ENCODE results near the gene ITPR1.

ITPR1 gene

GRCh38 chr3:4838621-4839022, 345.5 kb downstream of the ITPR1 start:
- no peak for DNase-seq

GRCh38 chr3:4839278-4839677, 346.1 kb downstream of the ITPR1 start:
- DNase-seq = no peak

GRCh38 chr3:4841225-4841624, 348.1 kb downstream of the ITPR1 start:
- DNase-seq = no peak

- DNase-seq = no peak
Observed at GRCh38 chr3:4841776-4842440, 348.8 kb downstream of the ITPR1 start.

GRCh38 chr3:4843619-4844018, 350.5 kb downstream of the ITPR1 start:
- DNase-seq = no peak

- DNase-seq = no peak
Observed at GRCh38 chr3:4845882-4846281, 352.7 kb downstream of the ITPR1 start.

GRCh38 chr3:4846543-4846942, 353.4 kb downstream of the ITPR1 start:
- DNase-seq = no peak

GRCh38 chr3:4848176-4848825, 355.2 kb downstream of the ITPR1 start:
- no peak for DNase-seq

GRCh38 chr3:4849136-4849535, 356.0 kb downstream of the ITPR1 start:
- no peak for DNase-seq

- DNase-seq = no peak
Observed at GRCh38 chr3:4849739-4850138, 356.6 kb downstream of the ITPR1 start.

GRCh38 chr3:4850211-4850927, 357.2 kb downstream of the ITPR1 start:
- DNase-seq = no peak

- no peak for DNase-seq
Observed at GRCh38 chr3:4850928-4851265, 357.7 kb downstream of the ITPR1 start.

- no peak for DNase-seq
Observed at GRCh38 chr3:4852780-4853748, 359.9 kb downstream of the ITPR1 start.

- DNase-seq = no peak
Observed at GRCh38 chr3:4853749-4854140, 360.6 kb downstream of the ITPR1 start.

GRCh38 chr3:4855676-4856075, 362.5 kb downstream of the ITPR1 start:
- DNase-seq = peak; percentile 34

- no peak for DNase-seq
Observed at GRCh38 chr3:4856136-4856535, 363.0 kb downstream of the ITPR1 start.

GRCh38 chr3:4856564-4856963, 363.4 kb downstream of the ITPR1 start:
- no peak for DNase-seq

- no peak for DNase-seq
Observed at GRCh38 chr3:4856986-4857385, 363.8 kb downstream of the ITPR1 start.

- no peak for DNase-seq
Observed at GRCh38 chr3:4859788-4860187, 366.6 kb downstream of the ITPR1 start.

- DNase-seq = no peak
Observed at GRCh38 chr3:4862973-4863372, 369.8 kb downstream of the ITPR1 start.

- no peak for DNase-seq
Observed at GRCh38 chr3:4864503-4864902, 371.4 kb downstream of the ITPR1 start.

GRCh38 chr3:4865714-4866113, 372.6 kb downstream of the ITPR1 start:
- DNase-seq = no peak

- DNase-seq = peak; percentile 24
Observed at GRCh38 chr3:4866866-4867265, 373.7 kb downstream of the ITPR1 start.
